ENCODE data around the gene RNU6-7. TPM values are rescaled to one million over a fixed set of nuclear protein-coding genes. Genes with fewer than 3 reads are reported as not detected.

The RNU6-7 gene
- total and polyA plus RNA-seq, 2 of the 13 experiments (the other 11 are each of a cell fraction or from before 2014, with no cell fraction given) = under 0.01 TPM; not detected in 1

DNA sequence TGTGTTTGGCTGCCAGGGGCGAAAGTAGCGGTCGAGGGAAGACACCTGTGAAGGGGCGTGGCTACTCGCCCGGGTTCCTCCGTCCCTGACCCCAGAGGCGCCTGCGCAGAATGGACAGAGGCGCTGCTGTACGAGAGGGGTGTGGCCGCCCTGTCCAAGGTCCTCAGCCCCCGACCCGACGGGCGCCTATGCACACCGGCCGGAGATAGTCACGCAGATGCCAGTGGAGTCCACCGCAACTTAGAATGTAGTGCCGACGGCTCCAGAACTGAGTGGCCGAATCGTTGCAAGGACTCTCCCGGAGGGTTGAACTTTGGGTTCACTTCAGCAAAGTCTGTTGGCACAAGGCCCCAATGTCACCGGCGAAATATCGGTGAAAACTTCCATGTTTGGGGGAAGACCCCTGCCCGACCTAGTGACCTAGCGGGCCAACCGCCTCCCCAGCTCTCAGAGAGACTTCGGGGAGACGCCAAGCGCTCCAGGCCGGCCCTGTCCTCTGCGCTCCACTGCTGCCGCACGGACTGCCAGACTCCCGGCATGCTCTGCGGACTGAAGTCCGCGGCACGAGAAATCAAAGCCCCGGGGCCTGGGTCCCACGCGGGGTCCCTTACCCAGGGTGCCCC, 541 bp upstream of the RNU6-7 start (continued):
- TF ChIP-seq ZNF253 (CRISPR knock-in tag; IDR thresholded peaks at IDR 0.05; ENCODE audit: borderline replicate concordance) = peak; percentile 92; the same call in 1 of the 2 replicates
- TF ChIP-seq CEBPB (IDR thresholded peaks at IDR 0.05; ENCODE audit: borderline replicate concordance, low read depth, low read length) = no peak
- TF ChIP-seq, protein P1, sequence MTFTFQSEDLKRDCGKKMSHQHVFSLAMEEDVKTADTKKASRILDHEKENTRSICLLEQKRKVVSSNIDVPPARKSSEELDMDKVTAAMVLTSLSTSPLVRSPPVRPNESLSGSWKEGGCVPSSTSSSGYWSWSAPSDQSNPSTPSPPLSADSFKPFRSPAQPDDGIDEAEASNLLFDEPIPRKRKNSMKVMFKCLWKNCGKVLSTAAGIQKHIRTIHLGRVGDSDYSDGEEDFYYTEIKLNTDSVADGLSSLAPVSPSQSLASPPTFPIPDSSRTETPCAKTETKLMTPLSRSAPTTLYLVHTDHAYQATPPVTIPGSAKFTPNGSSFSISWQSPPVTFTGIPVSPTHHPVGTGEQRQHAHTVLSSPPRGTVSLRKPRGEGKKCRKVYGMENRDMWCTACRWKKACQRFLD (CRISPR knock-in tag; IDR thresholded peaks at IDR 0.05; ENCODE audit: borderline replicate concordance) = peak; percentile 98; the same call in 1 of the 2 replicates
- TF ChIP-seq ZBTB1 (CRISPR knock-in tag; IDR thresholded peaks at IDR 0.05; ENCODE audit: borderline replicate concordance) = peak; percentile 81; the same call in 1 of the 2 replicates
- peak; percentile 96 for TF ChIP-seq SALL1 (CRISPR knock-in tag; IDR thresholded peaks at IDR 0.05)
- no peak for TF ChIP-seq HNRNPUL1 (IDR thresholded peaks at IDR 0.05; ENCODE audit: low read depth, low read length)
- TF ChIP-seq ERF (CRISPR knock-in tag; IDR thresholded peaks at IDR 0.05) = peak; percentile 81
- TF ChIP-seq HHEX (CRISPR knock-in tag; IDR thresholded peaks at IDR 0.05) = 0 out of 2 replicates have a peak, but pooled peaks have one; percentile 32

DNA sequence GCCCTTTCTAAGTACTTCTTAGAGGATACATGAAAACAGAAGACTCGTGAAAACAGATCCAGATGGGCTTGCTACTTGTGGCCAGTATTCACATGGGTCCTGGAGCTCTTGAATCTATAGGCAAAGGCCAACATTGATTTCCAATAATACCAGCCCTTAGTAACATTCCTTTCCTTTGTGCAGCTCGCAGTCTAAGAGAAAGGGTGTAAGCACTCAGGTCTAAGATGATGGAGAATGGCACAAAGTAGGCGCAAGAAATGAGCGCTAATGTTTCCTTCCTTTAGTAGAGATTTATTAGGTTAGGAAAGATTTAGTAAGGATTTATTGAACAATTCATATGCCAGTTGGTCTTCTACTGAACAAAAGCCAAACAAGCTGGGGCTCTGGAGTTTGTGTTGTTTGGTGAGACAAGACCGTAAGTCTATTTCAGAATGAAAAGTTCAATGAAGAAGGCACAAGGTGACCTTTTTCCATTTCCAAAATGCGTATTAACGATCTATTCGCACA, 699 bp downstream of the RNU6-7 start:
- FAIRE-seq (no peak), ATAC-seq (peak; percentile 6), DNase-seq (ENCODE audit: low spot score) (peak; percentile 60)
- H3K9me3 ChIP-seq (ENCODE audit: low read length) = no peaks in the 10 kb centered on the region
- peaks cover 21% of the 10 kb centered on the region for H3K4me1 ChIP-seq (ENCODE audit: insufficient read depth, low read length)
- H3K79me2 ChIP-seq (ENCODE audit: insufficient read depth, low read length) = no peaks in the 10 kb centered on the region
- peak overlapping the region; percentile 87 for H3K27ac ChIP-seq (ENCODE audit: extremely low read length, insufficient read depth, low read length)
- no TSS peak for BruUV-seq (replicated peaks)
- H2AFZ ChIP-seq (ENCODE audit: low read length) = peak overlapping the region; percentile 90
- H3K4me2 ChIP-seq (ENCODE audit: low read depth, low read length) = peak overlapping the region; percentile 97
- no peaks in the 10 kb centered on the region; a peak in 1 of 5 replicates for H3K27me3 ChIP-seq (ENCODE audit: control insufficient read depth in 1 of 2, insufficient read depth in 2 of 2, low read length in 2 of 2)
- WGBS (ENCODE audit: low lambda C conversion rate) = under 1% methylated on average over 8 of the region's 8 CpGs
- H3K4me3 ChIP-seq (replicated peaks in 1 of 3; ENCODE audit: insufficient read depth in 1 of 3, low read depth in 2 of 3, low read length in 3 of 3) = peak overlapping the region; percentile 69 to 81 (median 75)
- ChIA-PET CTCF (ENCODE audit: low intra/inter-chr PET ratio, low total read pairs) (no interaction called here), POLR2A (interaction anchor here (1.4 to 3.0 kb wide), 3 partner anchors 125 to 782 kb away, joined by 11 to 89 read pairs (median 12); partner anchors contain the start of genes ARHGAP5, DTD2 and HEATR5A)
- H3K9ac ChIP-seq (ENCODE audit: insufficient read depth, low read depth, low read length) = peak overlapping the region; percentile 91
- H4K20me1 ChIP-seq (ENCODE audit: insufficient read depth, low read length) = no peaks in the 10 kb centered on the region
- in situ Hi-C loops (cut with HindIII; ENCODE audit: extremely low pct_ligation_motif_present, low pct_unique_long_range_greater_than_20kb) (loop anchor here (5.0 kb wide), 1 partner anchor 125 kb away; the partner anchor contains the start of gene ARHGAP5), intact Hi-C loops (cut with micrococcal nuclease; ENCODE audit: unreplicated experiment) (loop anchor here (2.0 to 10.0 kb wide), 8 partner anchors 22 to 1580 kb away; partner anchors contain the start of genes DTD2, HECTD1, NUBPL and SCFD1)
- H3K36me3 ChIP-seq (replicated peaks in 1 of 2; ENCODE audit: control insufficient read depth in 1 of 2, insufficient read depth in 2 of 2, low read length in 2 of 2) = no peaks in the 10 kb centered on the region
- TF ChIP-seq ONECUT2 (CRISPR knock-in tag; IDR thresholded peaks at IDR 0.05) (peak; percentile 88), ZNF354B (CRISPR knock-in tag; IDR thresholded peaks at IDR 0.05) (no peak), ZNF121 (CRISPR knock-in tag; IDR thresholded peaks at IDR 0.05) (peak; percentile 9), TGIF2 (CRISPR knock-in tag; IDR thresholded peaks at IDR 0.05) (peak; percentile 55; the same call in 1 of the 2 replicates), HOXA7 (CRISPR knock-in tag; IDR thresholded peaks at IDR 0.05) (no peak)
- TF ChIP-seq, protein P2, sequence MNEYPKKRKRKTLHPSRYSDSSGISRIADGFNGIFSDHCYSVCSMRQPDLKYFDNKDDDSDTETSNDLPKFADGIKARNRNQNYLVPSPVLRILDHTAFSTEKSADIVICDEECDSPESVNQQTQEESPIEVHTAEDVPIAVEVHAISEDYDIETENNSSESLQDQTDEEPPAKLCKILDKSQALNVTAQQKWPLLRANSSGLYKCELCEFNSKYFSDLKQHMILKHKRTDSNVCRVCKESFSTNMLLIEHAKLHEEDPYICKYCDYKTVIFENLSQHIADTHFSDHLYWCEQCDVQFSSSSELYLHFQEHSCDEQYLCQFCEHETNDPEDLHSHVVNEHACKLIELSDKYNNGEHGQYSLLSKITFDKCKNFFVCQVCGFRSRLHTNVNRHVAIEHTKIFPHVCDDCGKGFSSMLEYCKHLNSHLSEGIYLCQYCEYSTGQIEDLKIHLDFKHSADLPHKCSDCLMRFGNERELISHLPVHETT (CRISPR knock-in tag; conservative IDR thresholded peaks at IDR 0.05) = no peak
- TF ChIP-seq, protein P3, sequence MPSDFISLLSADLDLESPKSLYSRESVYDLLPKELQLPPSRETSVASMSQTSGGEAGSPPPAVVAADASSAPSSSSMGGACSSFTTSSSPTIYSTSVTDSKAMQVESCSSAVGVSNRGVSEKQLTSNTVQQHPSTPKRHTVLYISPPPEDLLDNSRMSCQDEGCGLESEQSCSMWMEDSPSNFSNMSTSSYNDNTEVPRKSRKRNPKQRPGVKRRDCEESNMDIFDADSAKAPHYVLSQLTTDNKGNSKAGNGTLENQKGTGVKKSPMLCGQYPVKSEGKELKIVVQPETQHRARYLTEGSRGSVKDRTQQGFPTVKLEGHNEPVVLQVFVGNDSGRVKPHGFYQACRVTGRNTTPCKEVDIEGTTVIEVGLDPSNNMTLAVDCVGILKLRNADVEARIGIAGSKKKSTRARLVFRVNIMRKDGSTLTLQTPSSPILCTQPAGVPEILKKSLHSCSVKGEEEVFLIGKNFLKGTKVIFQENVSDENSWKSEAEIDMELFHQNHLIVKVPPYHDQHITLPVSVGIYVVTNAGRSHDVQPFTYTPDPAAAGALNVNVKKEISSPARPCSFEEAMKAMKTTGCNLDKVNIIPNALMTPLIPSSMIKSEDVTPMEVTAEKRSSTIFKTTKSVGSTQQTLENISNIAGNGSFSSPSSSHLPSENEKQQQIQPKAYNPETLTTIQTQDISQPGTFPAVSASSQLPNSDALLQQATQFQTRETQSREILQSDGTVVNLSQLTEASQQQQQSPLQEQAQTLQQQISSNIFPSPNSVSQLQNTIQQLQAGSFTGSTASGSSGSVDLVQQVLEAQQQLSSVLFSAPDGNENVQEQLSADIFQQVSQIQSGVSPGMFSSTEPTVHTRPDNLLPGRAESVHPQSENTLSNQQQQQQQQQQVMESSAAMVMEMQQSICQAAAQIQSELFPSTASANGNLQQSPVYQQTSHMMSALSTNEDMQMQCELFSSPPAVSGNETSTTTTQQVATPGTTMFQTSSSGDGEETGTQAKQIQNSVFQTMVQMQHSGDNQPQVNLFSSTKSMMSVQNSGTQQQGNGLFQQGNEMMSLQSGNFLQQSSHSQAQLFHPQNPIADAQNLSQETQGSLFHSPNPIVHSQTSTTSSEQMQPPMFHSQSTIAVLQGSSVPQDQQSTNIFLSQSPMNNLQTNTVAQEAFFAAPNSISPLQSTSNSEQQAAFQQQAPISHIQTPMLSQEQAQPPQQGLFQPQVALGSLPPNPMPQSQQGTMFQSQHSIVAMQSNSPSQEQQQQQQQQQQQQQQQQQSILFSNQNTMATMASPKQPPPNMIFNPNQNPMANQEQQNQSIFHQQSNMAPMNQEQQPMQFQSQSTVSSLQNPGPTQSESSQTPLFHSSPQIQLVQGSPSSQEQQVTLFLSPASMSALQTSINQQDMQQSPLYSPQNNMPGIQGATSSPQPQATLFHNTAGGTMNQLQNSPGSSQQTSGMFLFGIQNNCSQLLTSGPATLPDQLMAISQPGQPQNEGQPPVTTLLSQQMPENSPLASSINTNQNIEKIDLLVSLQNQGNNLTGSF (CRISPR knock-in tag; IDR thresholded peaks at IDR 0.05) = no peak
